ENCODE data around the gene LRP1.

The LRP1 gene

GRCh38 chr12:57235017-57235727 lies 106.9 kb downstream of the LRP1 start:
- peak; percentile 90 for DNase-seq (ENCODE audit: low read depth, low spot score)

- DNase-seq (ENCODE audit: low read depth, low spot score), result no peak
Observed at GRCh38 chr12:57235728-57236131, 107.4 kb downstream of the LRP1 start.

DNA sequence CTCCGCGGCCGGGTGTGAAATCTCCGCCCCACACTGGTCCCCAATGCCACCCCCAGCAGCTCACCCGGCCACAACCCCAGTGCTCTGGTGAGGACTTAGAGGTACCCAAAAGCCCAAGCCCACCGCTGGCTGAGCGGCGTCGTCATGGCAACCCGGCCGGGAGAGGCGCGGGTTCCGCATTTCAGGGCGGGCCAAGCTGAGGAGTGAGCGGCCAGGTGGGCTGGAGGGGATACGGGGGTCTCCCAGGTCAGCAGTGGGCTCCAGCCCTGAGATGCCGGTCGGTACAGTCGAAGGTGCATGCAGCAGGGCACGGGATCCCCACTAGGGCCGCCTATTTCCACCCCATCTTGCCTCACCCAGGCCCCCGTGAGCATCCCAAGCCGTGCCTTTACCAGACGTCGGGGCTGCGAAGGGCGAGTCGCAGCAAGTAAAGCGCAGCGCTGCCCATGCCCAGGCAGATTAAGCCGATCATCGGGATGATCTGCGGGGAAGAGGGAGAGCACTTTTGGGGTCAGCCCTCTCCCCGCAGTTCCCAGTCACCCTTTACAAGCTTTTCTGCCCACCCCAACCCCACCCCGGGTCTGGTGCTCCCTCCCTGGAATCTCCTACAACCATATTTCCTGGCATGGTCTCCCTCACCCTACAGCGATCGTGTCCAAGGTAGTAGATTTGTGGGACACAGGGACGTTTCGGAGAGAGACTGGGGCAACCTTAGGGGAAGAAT lies 108.1 kb downstream of the LRP1 start:
- no peak for DNase-seq (ENCODE audit: low read depth, low spot score)

DNA sequence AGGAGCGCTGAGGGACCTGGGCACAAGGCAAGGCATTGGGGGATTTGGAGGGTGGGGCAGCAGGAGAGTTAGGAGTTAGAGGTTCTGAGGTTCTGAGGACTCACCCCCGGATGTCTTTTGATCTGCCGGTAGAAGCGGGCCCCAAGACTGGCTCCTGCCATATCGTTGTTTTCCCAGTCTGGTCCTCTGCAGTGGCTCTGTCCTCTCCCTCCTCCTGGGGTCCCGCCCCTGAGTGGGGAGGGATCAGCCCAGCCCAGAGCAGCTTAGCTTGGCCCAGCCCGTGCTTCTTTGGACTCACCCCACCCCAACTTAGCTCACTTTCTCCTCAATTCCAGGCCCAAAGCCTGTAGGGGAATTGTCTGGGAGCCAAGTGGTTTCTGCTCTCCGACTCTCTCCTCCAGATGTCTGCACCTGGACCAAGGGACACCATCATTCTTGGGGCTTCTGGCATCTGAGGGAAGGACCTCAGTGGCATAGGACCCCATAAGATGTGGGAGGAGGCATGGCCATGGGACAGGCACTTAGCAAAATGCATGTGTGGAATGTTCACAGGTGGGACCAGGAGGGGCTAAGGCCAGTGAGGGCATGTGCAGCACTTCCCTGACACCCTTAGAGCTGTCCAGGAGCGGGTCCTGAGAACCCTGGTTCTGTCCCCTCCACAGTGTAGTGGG lies 108.8 kb downstream of the LRP1 start:
- no peak for DNase-seq (ENCODE audit: low read depth, low spot score)

GRCh38 chr12:57237596-57237931 lies 109.3 kb downstream of the LRP1 start:
- DNase-seq (ENCODE audit: low read depth, low spot score), result no peak

- DNase-seq (ENCODE audit: low read depth, low spot score), result no peak
Observed at GRCh38 chr12:57237932-57238853, 109.9 kb downstream of the LRP1 start.

DNA sequence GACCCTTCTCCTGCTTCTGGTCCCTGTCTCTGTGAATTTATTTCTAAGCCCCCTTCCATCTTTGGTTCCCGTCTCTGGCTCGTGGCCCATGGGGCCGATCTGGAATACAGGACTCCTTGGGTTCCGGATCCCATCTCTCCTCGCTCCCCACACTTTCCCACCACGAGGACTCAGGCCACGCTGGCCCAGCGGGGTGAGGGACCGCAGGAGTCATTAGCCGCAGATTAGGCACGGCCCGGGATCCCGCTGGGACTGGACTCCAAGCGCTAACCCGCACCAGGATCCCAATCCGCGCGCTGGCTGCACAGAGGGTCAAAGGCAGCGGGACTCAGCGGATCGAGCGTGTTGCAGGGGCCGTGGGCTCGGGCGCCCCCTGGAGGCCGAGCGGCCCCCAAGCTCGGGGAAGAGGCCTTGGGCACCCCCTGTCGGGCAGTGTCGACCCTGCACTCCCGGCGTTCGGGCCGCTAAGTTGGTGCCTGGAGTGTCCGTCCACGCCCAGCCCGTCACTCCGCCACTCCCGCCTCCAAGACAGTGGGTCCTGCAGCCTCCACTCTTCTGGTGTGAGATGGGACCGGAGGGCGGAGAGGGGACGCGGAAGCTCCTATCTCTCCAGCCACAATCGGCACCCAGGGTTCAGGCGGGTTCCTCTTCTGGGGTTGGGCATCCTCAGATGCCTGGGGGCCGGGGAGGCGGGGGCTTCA lies 110.7 kb downstream of the LRP1 start:
- DNase-seq (ENCODE audit: low read depth, low spot score), result no peak

DNA sequence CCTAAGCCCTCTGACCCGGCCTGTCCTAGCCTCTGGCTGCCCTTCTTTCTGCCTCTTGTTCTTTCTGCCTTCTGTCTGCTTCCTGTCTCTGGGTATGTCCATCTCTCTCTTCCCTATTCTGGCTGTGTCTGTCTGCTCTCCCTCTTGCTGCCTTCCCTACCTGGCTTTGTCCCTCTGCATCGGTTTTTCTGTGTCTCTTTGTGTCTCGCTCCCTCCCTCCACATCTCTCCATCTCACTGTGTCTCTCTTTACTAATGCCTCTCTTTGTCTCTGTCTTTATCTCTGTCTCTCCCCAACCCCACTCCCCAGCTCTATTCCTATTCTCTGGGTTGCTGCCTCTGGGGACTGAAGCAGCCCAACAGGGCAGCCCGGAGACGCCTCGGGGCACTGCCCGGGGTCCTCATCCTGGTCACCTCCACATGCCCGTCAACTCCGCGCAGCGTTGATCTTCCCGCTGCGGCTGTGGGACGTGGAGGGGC lies 111.3 kb downstream of the LRP1 start:
- no peak for DNase-seq (ENCODE audit: low read depth, low spot score)

DNA sequence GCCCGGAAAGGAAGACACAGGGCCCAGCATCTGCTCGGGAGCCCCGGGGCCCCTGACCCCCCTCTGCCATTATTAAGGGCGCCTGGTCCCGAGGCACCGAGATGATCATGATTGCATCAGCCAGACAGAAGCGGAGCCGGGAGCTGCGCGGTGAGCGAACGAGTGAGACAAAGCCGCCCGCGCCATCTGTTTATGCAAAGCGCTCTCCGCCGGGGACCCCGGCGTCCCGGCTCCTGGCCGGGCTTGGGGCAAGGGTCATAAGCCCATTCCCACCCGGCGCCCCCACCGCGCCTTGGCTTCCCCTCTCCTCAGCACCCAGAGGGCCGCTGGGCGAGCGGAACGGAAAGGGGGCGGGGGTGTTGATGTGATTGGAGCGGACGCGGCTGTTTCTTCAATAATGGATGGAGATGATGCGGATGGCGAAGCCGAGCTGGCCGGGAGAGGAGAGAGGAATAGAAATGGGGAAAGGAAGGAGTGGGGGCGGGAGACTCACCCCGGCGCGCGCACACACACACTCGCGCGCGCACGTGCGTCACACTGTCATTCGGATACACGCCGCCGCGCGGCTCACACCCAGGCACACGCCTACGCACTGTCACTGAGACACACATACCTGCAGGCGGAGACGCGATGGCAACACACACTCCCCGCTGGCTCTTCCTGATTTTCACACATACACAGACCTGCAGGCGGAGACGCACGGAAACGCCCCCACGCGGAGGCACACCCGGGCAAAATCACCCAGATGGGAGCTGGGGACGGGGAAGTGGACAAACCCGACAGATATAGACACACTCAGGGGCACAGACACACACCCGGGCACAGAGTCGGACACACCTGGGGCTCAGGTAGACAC lies 112.0 kb downstream of the LRP1 start:
- DNase-seq (ENCODE audit: low read depth, low spot score), result no peak

DNA sequence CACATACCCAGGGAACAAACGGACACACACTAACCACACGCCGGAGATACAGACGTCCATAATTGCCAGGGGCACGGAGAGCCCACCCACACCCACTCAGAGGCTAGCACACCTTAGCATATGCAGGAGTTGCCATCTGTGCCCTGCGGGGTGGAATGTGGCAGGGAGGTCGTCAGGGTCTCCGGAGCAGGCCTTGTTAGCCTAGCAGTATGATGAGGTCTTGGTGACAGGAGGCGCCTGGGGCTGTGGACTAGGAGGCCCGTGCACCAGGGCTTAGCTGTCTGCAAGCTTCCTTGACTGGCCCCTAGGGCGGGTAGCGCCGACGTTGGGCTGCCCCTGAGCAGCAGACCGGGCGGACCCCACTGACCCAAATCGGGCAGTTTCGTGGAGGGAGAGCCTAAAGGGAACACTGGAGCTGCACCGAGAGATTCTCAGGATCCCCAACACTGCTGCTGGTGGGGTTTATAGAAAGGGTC lies 112.7 kb downstream of the LRP1 start:
- no peak for DNase-seq (ENCODE audit: low read depth, low spot score)

GRCh38 chr12:57241402-57242310 lies 113.4 kb downstream of the LRP1 start:
- DNase-seq (ENCODE audit: low read depth, low spot score), result no peak

DNA sequence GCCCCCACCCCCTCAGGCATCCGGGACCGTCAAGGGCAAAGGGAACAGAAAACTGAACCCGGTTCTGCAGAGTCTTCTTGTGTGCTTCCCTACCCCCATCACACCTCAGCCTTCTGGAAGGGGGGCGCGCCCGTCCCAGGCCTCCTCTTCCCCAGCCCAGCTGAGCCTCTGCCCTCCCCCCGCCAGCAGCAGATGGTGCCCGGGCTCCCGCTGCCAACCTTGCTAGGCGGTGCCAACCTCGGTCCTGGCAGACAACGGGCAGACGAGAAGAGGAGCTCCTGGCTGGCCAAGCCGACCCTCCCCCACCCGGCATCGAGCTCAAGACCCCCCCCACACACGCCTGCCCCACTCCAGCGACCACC lies 114.0 kb downstream of the LRP1 start:
- no peak for DNase-seq (ENCODE audit: low read depth, low spot score)

DNA sequence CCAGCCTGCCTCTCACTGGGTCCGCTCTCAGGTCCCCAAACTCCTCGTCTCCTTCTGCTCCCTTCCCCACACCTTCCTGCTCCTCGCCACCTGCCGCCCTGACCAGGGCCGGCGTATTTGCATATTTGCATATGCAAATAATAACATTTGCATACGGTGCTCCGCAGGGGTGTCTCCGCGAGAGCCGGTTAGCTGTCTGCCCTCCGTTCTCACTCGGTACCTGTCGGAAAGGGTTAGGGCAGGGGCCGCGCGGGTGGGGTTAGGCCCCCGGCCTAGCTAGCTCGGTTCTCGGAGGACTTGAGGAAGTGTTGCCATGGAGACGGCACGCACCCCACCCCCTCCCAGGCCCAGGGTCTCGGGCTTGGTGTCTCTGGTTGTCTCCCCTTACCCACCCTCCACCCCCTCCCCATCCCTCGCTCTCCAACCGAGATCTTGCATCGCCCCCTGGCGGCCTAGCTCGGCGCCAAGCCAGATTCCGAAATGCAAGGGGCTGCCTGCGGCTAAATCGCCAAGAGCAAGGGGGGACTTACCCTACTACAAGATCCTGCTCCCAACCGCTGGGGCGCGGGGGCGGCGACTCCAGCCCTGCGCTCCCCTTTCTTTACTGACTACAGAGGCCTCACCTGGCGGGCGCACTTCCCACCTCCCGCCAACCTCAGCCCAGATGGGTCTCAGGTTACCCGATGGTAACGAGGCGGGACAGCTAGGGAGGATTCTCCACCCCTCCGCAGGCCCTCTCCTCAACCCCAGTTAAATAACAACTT lies 114.6 kb downstream of the LRP1 start:
- DNase-seq (ENCODE audit: low read depth, low spot score), result no peak

GRCh38 chr12:57243521-57244311 lies 115.4 kb downstream of the LRP1 start:
- DNase-seq (ENCODE audit: low read depth, low spot score), result no peak

DNA sequence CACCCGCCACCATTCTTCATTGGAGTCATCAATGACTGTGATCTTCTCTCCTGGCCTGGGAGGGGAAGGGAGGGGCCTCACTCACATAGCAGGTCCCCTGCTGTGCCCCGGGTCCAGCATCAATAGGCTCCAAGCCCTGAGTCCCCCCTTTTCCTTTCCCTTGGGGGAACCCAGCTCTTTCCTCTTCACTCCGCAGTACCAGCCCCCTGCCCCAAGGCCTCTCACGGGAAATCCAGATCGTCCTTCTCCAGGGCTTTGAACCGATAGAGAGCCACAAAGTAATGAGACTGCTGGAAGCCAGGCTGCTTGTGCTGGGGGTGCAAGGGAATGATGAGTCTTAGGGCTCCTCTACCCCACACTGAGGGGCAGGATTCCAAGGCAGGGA lies 116.0 kb downstream of the LRP1 start:
- no peak for DNase-seq (ENCODE audit: low read depth, low spot score)

DNA sequence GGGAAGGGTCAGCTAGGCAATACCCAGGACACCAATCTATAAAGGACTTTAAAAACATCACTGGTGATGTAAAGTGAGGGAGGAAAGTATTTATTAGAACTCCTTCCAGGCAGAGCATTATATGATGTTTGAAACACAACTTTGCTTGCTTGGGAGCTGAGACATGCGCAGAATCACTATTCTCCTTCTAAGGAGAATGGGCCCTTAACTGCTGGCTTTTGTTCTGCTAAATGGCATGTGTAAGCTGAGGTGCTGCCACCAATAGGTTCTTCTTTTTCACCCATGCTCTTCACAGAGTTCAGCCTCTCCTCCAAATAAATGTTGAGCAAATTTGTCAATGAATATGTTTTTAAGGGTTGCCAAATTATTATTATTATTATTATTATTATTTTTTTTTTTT lies 118.8 kb downstream of the LRP1 start:
- no peak for DNase-seq (ENCODE audit: low read depth, low spot score)

- DNase-seq (ENCODE audit: low read depth, low spot score), result no peak
Observed at GRCh38 chr12:57248934-57249742, 120.9 kb downstream of the LRP1 start.
